Hepatic stellate cell (primary cell): ENCODE data around the gene LDHAL6A.

Experiments
- DNase-seq: peaks from one replicate; pipeline ENCODE4 v3.0.0; 2011; ENCODE audit warnings: low spot score

The LDHAL6A gene

GRCh38 chr11:18490736-18491485 lies 35.3 kb downstream of the LDHAL6A start:
- no peak for DNase-seq

DNA sequence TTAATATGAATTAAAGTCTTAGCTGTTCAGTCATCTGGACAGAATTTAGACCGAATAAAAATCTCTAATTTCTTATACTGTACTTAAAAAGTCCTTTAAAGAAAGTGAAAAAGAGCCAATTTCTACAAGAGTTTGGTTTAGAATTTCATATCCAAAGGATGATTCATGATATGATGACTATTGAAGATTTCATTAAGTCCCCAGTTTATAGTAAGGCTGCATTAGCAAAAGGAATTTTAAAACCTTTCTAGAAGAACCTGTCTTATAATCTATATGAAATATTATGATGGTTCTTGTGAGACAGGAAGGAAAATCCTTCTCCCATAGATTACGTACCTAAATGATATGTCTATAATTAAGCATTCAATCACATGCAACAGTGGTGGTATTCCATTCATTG lies 36.3 kb downstream of the LDHAL6A start:
- DNase-seq: no peak

GRCh38 chr11:18492888-18493287 lies 37.2 kb downstream of the LDHAL6A start:
- no peak for DNase-seq

- DNase-seq: no peak
Measured at GRCh38 chr11:18493310-18493709, 37.7 kb downstream of the LDHAL6A start.

DNA sequence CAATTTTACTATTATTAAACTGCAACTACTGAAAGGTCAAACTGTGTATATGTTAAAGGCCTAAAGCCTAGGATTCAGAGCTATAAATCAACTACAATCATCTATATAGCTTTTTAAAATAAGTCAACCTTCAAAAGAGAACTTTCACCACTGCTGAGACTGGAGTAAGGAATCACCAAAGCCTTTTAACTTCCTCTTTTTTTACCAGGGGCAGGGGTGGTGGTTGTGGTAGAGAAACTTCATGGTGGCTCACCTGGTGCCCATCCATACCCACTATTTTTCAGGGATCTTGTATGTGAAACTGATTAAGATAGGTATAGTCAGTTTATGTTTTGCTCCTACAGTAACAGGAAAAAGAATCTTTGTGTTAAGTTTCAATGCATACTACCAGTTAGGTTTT lies 39.6 kb downstream of the LDHAL6A start:
- DNase-seq: no peak

DNA sequence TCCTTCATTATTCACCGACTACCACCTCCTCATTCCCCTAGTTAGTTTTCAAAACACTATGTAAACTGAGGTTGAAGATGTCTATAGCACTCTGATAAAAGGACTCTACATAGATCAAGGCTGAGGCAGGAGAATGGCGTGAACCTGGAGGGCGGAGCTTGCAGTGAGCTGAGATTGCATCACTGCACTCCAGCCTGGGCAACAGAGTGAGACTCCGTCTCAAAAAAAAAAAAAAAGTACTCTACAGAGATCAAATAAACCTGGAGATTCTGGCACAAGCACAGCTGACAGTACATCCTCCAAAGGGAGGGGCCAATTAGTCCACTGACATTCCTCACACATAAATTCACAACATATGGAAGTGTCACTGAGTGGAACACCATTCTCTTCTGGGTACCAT lies 40.0 kb downstream of the LDHAL6A start:
- DNase-seq: no peak

GRCh38 chr11:18498039-18498438 lies 42.4 kb downstream of the LDHAL6A start:
- no peak for DNase-seq

DNA sequence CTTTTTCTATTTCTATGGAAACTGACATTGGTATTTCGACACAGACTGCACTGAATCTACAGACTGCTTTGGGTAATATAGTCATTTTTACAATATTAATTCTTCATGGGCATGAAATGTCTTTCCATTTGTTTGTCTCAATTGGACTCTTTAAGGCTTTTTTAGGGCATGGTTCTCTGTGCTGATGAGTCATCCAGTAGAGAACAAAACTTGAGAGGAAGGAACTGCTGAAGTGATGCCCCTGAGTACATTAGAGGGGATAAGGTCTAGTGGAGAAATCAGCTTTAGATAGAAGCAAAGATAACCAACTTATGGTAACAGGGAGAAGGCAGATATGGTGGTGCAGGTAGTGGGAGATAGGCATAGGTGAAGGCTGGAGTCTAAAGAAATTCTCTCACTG lies 46.0 kb downstream of the LDHAL6A start:
- no peak for DNase-seq

GRCh38 chr11:18502352-18502751 lies 46.7 kb downstream of the LDHAL6A start:
- no peak for DNase-seq

- no peak for DNase-seq
Measured at GRCh38 chr11:18521122-18521521, 65.5 kb downstream of the LDHAL6A start.

DNA sequence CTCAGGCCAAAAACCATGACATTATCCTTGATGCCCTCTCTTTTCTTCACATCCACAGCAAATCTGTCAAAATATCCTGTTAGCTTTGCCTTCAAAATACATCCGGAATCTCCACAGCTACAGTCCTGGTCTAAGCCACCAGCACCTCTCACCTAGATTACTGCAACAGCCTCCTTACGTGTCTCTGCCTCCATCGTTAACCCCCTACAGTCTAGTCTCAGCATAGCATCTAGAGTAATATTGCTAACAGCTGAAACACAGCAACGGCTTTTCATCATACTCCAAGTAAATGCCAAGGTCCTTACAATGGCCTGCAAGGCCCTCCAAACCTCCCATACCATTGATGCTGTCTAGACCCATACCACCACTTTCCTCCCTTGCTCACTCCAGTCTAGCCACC lies 66.7 kb downstream of the LDHAL6A start:
- no peak for DNase-seq

DNA sequence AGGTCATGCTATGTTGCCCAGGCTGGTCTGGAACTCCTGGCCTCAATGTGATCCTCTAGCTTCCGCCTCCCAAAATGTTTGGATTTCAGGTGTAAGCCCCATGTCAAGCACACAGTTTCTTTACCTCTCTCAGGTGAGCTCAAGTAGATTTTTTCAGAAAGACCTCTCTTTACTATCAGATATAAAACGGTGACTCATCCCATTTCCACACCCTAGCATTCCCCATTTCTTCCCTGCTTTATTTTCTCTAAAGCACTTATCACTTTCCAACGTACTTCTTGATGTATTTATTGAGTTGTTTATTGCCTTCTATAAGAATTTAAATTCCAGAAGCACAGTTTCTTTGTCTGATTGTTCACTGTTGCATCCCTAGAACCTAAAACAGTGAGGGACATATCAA lies 67.4 kb downstream of the LDHAL6A start:
- no peak for DNase-seq

DNA sequence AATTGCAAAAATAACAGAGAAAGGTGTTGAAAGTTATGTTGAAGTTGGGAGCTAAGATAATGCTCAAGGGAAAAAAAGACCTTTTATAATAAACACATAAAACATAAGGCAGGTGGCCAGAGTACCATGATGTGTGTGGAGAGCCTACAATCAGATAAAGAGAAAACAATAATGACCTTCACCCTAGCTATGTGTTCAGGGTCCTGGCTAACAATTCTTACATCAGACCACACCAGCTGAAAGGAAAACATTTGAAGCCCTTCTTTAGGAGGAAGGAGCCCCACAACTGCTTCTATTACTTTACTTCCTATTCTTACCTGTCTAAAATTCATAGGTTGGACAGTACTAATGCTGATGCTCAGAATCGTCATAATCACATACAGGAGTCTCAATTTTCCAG lies 68.6 kb downstream of the LDHAL6A start:
- DNase-seq: no peak

GRCh38 chr11:18526130-18526520 lies 70.5 kb downstream of the LDHAL6A start:
- DNase-seq: peak; percentile 31

- DNase-seq: peak; percentile 90
Measured at GRCh38 chr11:18526521-18527296, 71.1 kb downstream of the LDHAL6A start, which contains the start of gene TSG101. Gene TSG101 (minus strand): TSS chr11:18526942. CDS start chr11:18526816, 126 bp downstream.

- DNase-seq: peak; percentile 42
Measured at GRCh38 chr11:18527512-18527911, 71.9 kb downstream of the LDHAL6A start.
